IMR-90 (cell line): ENCODE data around the gene KRTAP3-2. TPM values are rescaled to one million over a fixed set of nuclear protein-coding genes. Genes with fewer than 3 reads are reported as not detected.
A peak's percentile ranks its signal among the peaks of the same experiment; 100 is the strongest.

Source experiments
- ATAC-seq: fragments of 200-7000 bp; cut with Tn5 transposase; 2 replicates; pipeline ENCODE4 v1.9.1; 2020; ENCODE audit warnings: low read depth, mild to moderate bottlenecking, moderate library complexity
- BruUV-seq: library from RNA; stranded (reverse); fragments of 400-500 nt; replicated peaks from 2 replicates; lab custom pipeline; 2021; lab: Mats Ljungman, UMichigan
- CTCF ChIA-PET: fragments of 300-600 bp; formaldehyde crosslinking; extraction: SDS; loops from one replicate; lab custom pipeline; 2021; ENCODE audit warnings: antibody characterized with exemption; lab: Yijun Ruan, JAX
- POLR2A ChIA-PET: fragments of 300-600 bp; sonication (Branson Sonifier 250); formaldehyde crosslinking; loops from one replicate; lab custom pipeline; 2022; ENCODE audit warnings: antibody characterized with exemption; ENCODE audit not compliant: unreplicated experiment; lab: Charles Lee
- DNase-seq: peaks from one replicate; pipeline ENCODE4 v3.0.0; 2013
- H2AFZ ChIP-seq: replicated peaks from 2 replicates; pipeline ENCODE3; 2013; ENCODE audit warnings: low read length, mild to moderate bottlenecking; ENCODE audit not compliant: poor library complexity
- H2AK5ac ChIP-seq: 2 replicates; pipeline ENCODE4 v1.6.1; 2013; ENCODE audit warnings: low read depth, low read length, inconsistent platforms
- H2AK9ac ChIP-seq: replicated peaks from 2 replicates; pipeline ENCODE3; 2013; ENCODE audit warnings: mild to moderate bottlenecking, low read depth, low read length, moderate library complexity; ENCODE audit not compliant: poor library complexity
- H2BK120ac ChIP-seq: 2 replicates; pipeline ENCODE4 v1.6.1; 2013; ENCODE audit warnings: low read depth, low read length, inconsistent platforms
- H2BK15ac ChIP-seq: 3 replicates; pipeline ENCODE4 v1.6.1; 2013; ENCODE audit warnings: low read depth, low read length, inconsistent platforms
- H2BK20ac ChIP-seq: 2 replicates; pipeline ENCODE4 v1.6.1; 2013; ENCODE audit warnings: low read depth, mild to moderate bottlenecking, inconsistent platforms, low read length, moderate library complexity
- H2BK5ac ChIP-seq: 2 replicates; pipeline ENCODE4 v1.6.1; 2013; ENCODE audit warnings: mild to moderate bottlenecking, low read depth, low read length, inconsistent platforms; ENCODE audit not compliant: poor library complexity, severe bottlenecking
- H3K14ac ChIP-seq: replicated peaks from 2 replicates; pipeline ENCODE4 v1.6.1; 2013; ENCODE audit warnings: low read depth, low read length, inconsistent platforms
- H3K18ac ChIP-seq: 2 replicates; pipeline ENCODE4 v1.6.1; 2013; ENCODE audit warnings: low read depth, low read length, control low read depth
- H3K23ac ChIP-seq: 2 replicates; pipeline ENCODE4 v1.6.1; 2013; ENCODE audit warnings: low read depth, low read length, inconsistent platforms
- H3K27ac ChIP-seq: 2 replicates; pipeline ENCODE4 v1.5.1; 2013; ENCODE audit warnings: mild to moderate bottlenecking, control low read depth, low read length; ENCODE audit not compliant: insufficient read depth
- H3K27me3 ChIP-seq: 2 replicates; pipeline ENCODE4 v1.6.1; 2013; ENCODE audit warnings: low read length; ENCODE audit not compliant: control insufficient read depth, insufficient read depth
- H3K36me3 ChIP-seq: 2 replicates; pipeline ENCODE4 v1.6.1; 2013; ENCODE audit warnings: low read length, mixed read lengths; ENCODE audit not compliant: control insufficient read depth, insufficient read depth
- H3K4ac ChIP-seq: 2 replicates; pipeline ENCODE4 v1.6.1; 2013; ENCODE audit warnings: low read depth, low read length, inconsistent platforms
- H3K4me1 ChIP-seq: 2 replicates; pipeline ENCODE4 v1.6.1; 2013; ENCODE audit warnings: low read length, mixed read lengths; ENCODE audit not compliant: control insufficient read depth, insufficient read depth
- H3K4me2 ChIP-seq: 2 replicates; pipeline ENCODE4 v1.6.1; 2013; ENCODE audit warnings: low read depth, mild to moderate bottlenecking, control low read depth, low read length, moderate library complexity
- H3K4me3 ChIP-seq: 2 replicates; pipeline ENCODE4 v1.5.1; 2013; ENCODE audit warnings: low read depth, mild to moderate bottlenecking, control low read depth, low read length, moderate library complexity; ENCODE audit not compliant: insufficient read depth
- H3K56ac ChIP-seq: 2 replicates; pipeline ENCODE4 v1.6.1; 2013; ENCODE audit warnings: low read length, inconsistent platforms; ENCODE audit not compliant: insufficient read depth; ENCODE audit errors: extremely low read depth
- H3K79me1 ChIP-seq, 2 experiments: 2 replicates each; pipeline ENCODE4 v1.6.1; 2013; ENCODE audit warnings: low read length in 2 of 2, inconsistent platforms in 1 of 2, low read depth in 1 of 2
- H3K9ac ChIP-seq: 2 replicates; pipeline ENCODE4 v1.6.1; 2013; ENCODE audit warnings: low read depth, low read length, control low read depth
- H3K9me1 ChIP-seq: 2 replicates; pipeline ENCODE4 v1.6.1; 2013; ENCODE audit warnings: low read length, inconsistent platforms; ENCODE audit not compliant: insufficient read depth
- H3K9me3 ChIP-seq: 2 replicates; pipeline ENCODE4 v1.6.1; 2013; ENCODE audit warnings: low read length; ENCODE audit not compliant: control insufficient read depth, insufficient read depth
- H4K20me1 ChIP-seq: 2 replicates; pipeline ENCODE4 v1.6.1; 2013; ENCODE audit warnings: low read length, inconsistent platforms; ENCODE audit not compliant: insufficient read depth
- H4K5ac ChIP-seq: 2 replicates; pipeline ENCODE4 v1.6.1; 2013; ENCODE audit warnings: mild to moderate bottlenecking, low read depth, low read length, control low read depth
- H4K8ac ChIP-seq, 2 experiments: 2 replicates each; pipeline ENCODE4 v1.6.1; 2013; ENCODE audit warnings: low read depth in 2 of 2, low read length in 2 of 2, control low read depth in 1 of 2, inconsistent platforms in 1 of 2
- H4K91ac ChIP-seq: 2 replicates; pipeline ENCODE4 v1.6.1; 2013; ENCODE audit warnings: low read depth, low read length, inconsistent platforms; ENCODE audit not compliant: insufficient read depth
- BHLHE40 ChIP-seq: fragments of 150-350 bp; IDR thresholded peaks from 2 replicates; pipeline ENCODE4 v1.6.1; 2016; ENCODE audit warnings: mild to moderate bottlenecking, low read depth, low read length
- CEBPB ChIP-seq: IDR thresholded peaks from 2 replicates; pipeline ENCODE4 v1.6.1; 2012; ENCODE audit warnings: low read depth, low read length, improper control_type of control experiment
- CHD1 ChIP-seq: IDR thresholded peaks from 2 replicates; pipeline ENCODE4 v1.6.1; 2012; ENCODE audit warnings: low read depth, low read length, improper control_type of control experiment
- CTCF ChIP-seq: conservative IDR thresholded peaks from 2 replicates; pipeline ENCODE4 v1.5.1; 2012; ENCODE audit warnings: mild to moderate bottlenecking, low read depth, low read length, improper control_type of control experiment
- FOS ChIP-seq: fragments of 150-350 bp; IDR thresholded peaks from 2 replicates; pipeline ENCODE4 v1.6.1; 2016; ENCODE audit warnings: low read depth, low read length
- MAFK ChIP-seq: IDR thresholded peaks from 2 replicates; pipeline ENCODE4 v1.6.1; 2012; ENCODE audit warnings: low read depth, low read length, improper control_type of control experiment
- MAZ ChIP-seq: IDR thresholded peaks from 2 replicates; pipeline ENCODE4 v1.6.1; 2012; ENCODE audit warnings: low read depth, mild to moderate bottlenecking, low read length, improper control_type of control experiment, moderate library complexity, borderline replicate concordance
- MXI1 ChIP-seq: IDR thresholded peaks from 2 replicates; pipeline ENCODE4 v1.6.1; 2012; ENCODE audit warnings: low read depth, mild to moderate bottlenecking, low read length, moderate library complexity, borderline replicate concordance
- NFE2L2 ChIP-seq: fragments of 150-350 bp; IDR thresholded peaks from 2 replicates; pipeline ENCODE4 v1.6.1; 2016; ENCODE audit warnings: low read depth, mild to moderate bottlenecking, low read length
- POLR2A ChIP-seq: IDR thresholded peaks from 2 replicates; pipeline ENCODE4 v1.6.1; 2012; ENCODE audit warnings: mild to moderate bottlenecking, low read depth, low read length
- RAD21 ChIP-seq: IDR thresholded peaks from 2 replicates; pipeline ENCODE4 v1.6.1; 2012; ENCODE audit warnings: low read length, improper control_type of control experiment
- RCOR1 ChIP-seq: IDR thresholded peaks from 2 replicates; pipeline ENCODE4 v1.6.1; 2012; ENCODE audit warnings: mild to moderate bottlenecking, low read length, improper control_type of control experiment; ENCODE audit not compliant: insufficient replicate concordance
- RFX5 ChIP-seq: IDR thresholded peaks from 2 replicates; pipeline ENCODE4 v1.8.0; 2012; ENCODE audit warnings: low read depth, mild to moderate bottlenecking, low read length, moderate library complexity
- SMC3 ChIP-seq: fragments of 150-350 bp; IDR thresholded peaks from 2 replicates; pipeline ENCODE4 v1.6.1; 2016; ENCODE audit warnings: low read depth, mild to moderate bottlenecking, antibody characterized with exemption, low read length, moderate library complexity
- WGBS, 2 experiments: methylation state at CpG; one replicate each; pipeline versions ENCODE4 v1.1.5 to v1.1.7; 2013; ENCODE audit warnings: missing lambda C conversion rate in 2 of 2; ENCODE audit not compliant: insufficient read length in 1 of 2; ENCODE audit errors: extremely low coverage in 2 of 2; 5-methylcytosine and 5-hydroxymethylcytosine counted together
- dilution Hi-C: fragments of 300-500 bp; cut with HindIII; formaldehyde crosslinking; loops from one replicate; pipeline ENCODE4 v1.14.3; 2018; ENCODE audit warnings: low sequenced_read_pairs; ENCODE audit not compliant: unreplicated experiment
- in situ Hi-C: fragments of 300-500 bp; cut with MboI; formaldehyde crosslinking; loops from 3 replicates; pipeline ENCODE4 v1.14.3; 2019; ENCODE audit warnings: low sequenced_read_pairs, inconsistent platforms, mixed read lengths
- intact Hi-C: fragments of 100-400 bp; cut with micrococcal nuclease; formaldehyde crosslinking; loops from 2 replicates; pipeline ENCODE4 v1.10.0; 2022
- polyA plus RNA-seq, 3 experiments: library from polyadenylated mRNA; depleted of rRNA; stranded (reverse); fragments of >200 nt; gene quantifications; 2 replicates each; pipeline ENCODE4 v1.2.3, GENCODE V29; 2012; ENCODE audit warnings: low replicate concordance in 1 of 3
- total RNA-seq: library from RNA; depleted of rRNA; stranded (reverse); fragments of >200 nt; gene quantifications from 2 replicates; pipeline ENCODE4 v1.2.3, GENCODE V29; 2012
- TF ChIP-seq, protein P1 (sequence below): fragments of 150-350 bp; IDR thresholded peaks from 2 replicates; pipeline ENCODE4 v1.6.1; 2017; ENCODE audit warnings: mild to moderate bottlenecking, antibody characterized with exemption, low read length, low read depth
- TF ChIP-seq, protein P2 (sequence below): fragments of 150-350 bp; IDR thresholded peaks from 2 replicates; pipeline ENCODE4 v1.6.1; 2016; ENCODE audit warnings: low read depth, mild to moderate bottlenecking, low read length, moderate library complexity, borderline replicate concordance

Gene KRTAP3-2
- total and polyA plus RNA-seq, 2 of the 4 experiments (the other 2 are of a cell fraction) = not detected

DNA sequence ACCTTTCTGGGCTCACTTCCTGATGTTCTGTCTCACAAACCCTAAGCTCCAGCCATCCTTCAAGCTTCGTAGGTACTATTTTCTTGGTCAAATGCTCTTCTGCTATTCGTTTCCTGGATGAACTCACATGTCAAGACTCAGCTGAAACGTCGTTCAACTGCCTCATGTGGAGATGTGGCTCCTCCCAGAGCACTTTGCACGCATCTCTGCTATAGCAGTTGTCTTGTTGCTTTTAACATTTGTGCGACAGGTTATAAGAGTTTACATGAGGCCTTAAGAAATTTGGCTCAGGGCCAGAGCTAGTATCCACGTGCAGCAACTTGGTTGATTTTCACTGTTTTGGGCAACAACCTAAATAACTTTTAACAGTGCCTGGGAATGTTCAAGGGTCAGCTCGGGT lies 12.8 kb downstream of the KRTAP3-2 start:
- Histone ChIP-seq H4K91ac (no peak overlapping the region), H4K20me1 (no peaks in the 10 kb centered on the region), H3K79me1 (no peaks in the 10 kb centered on the region), H2AK5ac (no peak overlapping the region), H3K9me1 (no peaks in the 10 kb centered on the region), H4K8ac (no peak overlapping the region), H3K23ac (no peak overlapping the region), H3K4ac (no peak overlapping the region), H2BK20ac (no peak overlapping the region), H3K27me3 (no peaks in the 10 kb centered on the region), H2AFZ (peak overlapping the region; percentile 44), H3K9ac (no peak overlapping the region), H3K18ac (no peak overlapping the region), H2BK15ac (no peak overlapping the region; the same call in 2 of the 3 replicates), H3K14ac (no peak overlapping the region; the same call in 1 of the 2 replicates), H2BK120ac (no peak overlapping the region), H3K4me3 (no peak overlapping the region), H3K9me3 (no peaks in the 10 kb centered on the region), H3K36me3 (no peaks in the 10 kb centered on the region), H2BK5ac (no peak overlapping the region), H2AK9ac (no peak overlapping the region), H3K56ac (no peak overlapping the region), H3K4me2 (no peak overlapping the region), H3K4me1 (no peaks in the 10 kb centered on the region), H3K27ac (no peak overlapping the region), H4K5ac (no peak overlapping the region)
- WGBS, 2 experiments = 58% methylated on average over 4 of the region's 8 CpGs; no CpG with 5 or more reads in 1 of the 2 experiments
- no peak for ATAC-seq
- POLR2A ChIA-PET = no interaction called here
- DNase-seq = no peak
- TF ChIP-seq CHD1 = no peak
- TF ChIP-seq MAFK = no peak
- no peak for TF ChIP-seq RAD21
- TF ChIP-seq MXI1 = no peak
- TF ChIP-seq FOS = no peak
- TF ChIP-seq, protein P1, sequence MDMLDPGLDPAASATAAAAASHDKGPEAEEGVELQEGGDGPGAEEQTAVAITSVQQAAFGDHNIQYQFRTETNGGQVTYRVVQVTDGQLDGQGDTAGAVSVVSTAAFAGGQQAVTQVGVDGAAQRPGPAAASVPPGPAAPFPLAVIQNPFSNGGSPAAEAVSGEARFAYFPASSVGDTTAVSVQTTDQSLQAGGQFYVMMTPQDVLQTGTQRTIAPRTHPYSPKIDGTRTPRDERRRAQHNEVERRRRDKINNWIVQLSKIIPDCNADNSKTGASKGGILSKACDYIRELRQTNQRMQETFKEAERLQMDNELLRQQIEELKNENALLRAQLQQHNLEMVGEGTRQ = no peak
- no peak for TF ChIP-seq NFE2L2
- no peak for TF ChIP-seq RCOR1
- TF ChIP-seq BHLHE40 = no peak
- no peak for TF ChIP-seq POLR2A
- TF ChIP-seq MAZ = no peak
- TF ChIP-seq CTCF = no peak
- no peak for TF ChIP-seq RFX5
- TF ChIP-seq, protein P2, sequence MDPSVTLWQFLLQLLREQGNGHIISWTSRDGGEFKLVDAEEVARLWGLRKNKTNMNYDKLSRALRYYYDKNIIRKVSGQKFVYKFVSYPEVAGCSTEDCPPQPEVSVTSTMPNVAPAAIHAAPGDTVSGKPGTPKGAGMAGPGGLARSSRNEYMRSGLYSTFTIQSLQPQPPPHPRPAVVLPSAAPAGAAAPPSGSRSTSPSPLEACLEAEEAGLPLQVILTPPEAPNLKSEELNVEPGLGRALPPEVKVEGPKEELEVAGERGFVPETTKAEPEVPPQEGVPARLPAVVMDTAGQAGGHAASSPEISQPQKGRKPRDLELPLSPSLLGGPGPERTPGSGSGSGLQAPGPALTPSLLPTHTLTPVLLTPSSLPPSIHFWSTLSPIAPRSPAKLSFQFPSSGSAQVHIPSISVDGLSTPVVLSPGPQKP = no peak
- TF ChIP-seq CEBPB = no peak
- TF ChIP-seq SMC3 = no peak
- CTCF ChIA-PET = no interaction called here
- intact Hi-C loops (no loop called here), in situ Hi-C loops (no loop called here), dilution Hi-C loops (no loop called here)
- no TSS peak for BruUV-seq
